WERI-Rb-1 (cell line): ENCODE results near the gene SRPK2.
"Not testable (repeated sequence)": the region's sequence is repeated elsewhere in the genome, so short reads cannot be mapped to it uniquely, and the experiment has no call there.

Experiments
- DNase-seq: peaks from one replicate; pipeline ENCODE4 v3.0.0-alpha.2; 2020
- H3K27ac ChIP-seq: fragments of 250-450 bp; sonication (Bioruptor Pico); 2 replicates; pipeline ENCODE4 v1.5.1; 2020; ENCODE audit warnings: mild to moderate bottlenecking, moderate library complexity
- H3K27me3 ChIP-seq: fragments of 250-450 bp; sonication (Bioruptor Pico); 2 replicates; pipeline ENCODE4 v1.5.1; 2021; ENCODE audit warnings: mild to moderate bottlenecking, low read depth, moderate library complexity; ENCODE audit not compliant: insufficient read depth, severe bottlenecking
- H3K36me3 ChIP-seq: fragments of 250-450 bp; sonication (Bioruptor Pico); 2 replicates; pipeline ENCODE4 v1.5.1; 2020; ENCODE audit warnings: mild to moderate bottlenecking, moderate library complexity
- H3K4me3 ChIP-seq: 2 replicates; pipeline ENCODE4 v1.5.1; 2011; ENCODE audit warnings: low read depth, mild to moderate bottlenecking, control low read depth, low read length
- H3K9me3 ChIP-seq: fragments of 250-450 bp; sonication (Bioruptor Pico); 2 replicates; pipeline ENCODE4 v1.5.1; 2021; ENCODE audit warnings: mild to moderate bottlenecking, moderate library complexity; ENCODE audit not compliant: severe bottlenecking
- TF ChIP-seq, protein P1 (sequence below): IDR thresholded peaks from 2 replicates; pipeline ENCODE4 v1.5.1; 2011; ENCODE audit warnings: low read depth, mild to moderate bottlenecking, control low read depth, inconsistent platforms, low read length

Gene SRPK2

DNA sequence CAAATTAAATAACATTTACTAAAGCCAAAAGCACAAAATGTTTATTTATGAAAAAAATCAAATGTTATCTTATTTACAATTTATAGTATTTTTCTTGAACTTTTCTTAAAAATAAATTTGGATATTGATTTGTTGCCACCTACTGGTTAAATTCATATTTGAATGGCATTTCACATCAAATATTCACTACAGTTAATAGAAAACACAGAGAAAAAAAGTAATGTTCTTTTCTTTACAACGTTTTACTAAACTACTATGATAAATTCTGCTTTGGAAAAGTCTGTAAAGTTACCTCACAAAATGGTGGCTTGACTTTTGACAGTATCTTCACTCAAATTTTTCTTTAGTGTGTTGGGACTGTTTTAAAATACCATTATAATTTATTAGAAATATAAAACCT lies 52.7 kb downstream of the SRPK2 start:
- no peaks in the 10 kb centered on the region for H3K36me3 ChIP-seq
- no peaks in the 10 kb centered on the region for H3K27me3 ChIP-seq
- H3K4me3 ChIP-seq, result no peak overlapping the region
- no peak for DNase-seq
- TF ChIP-seq, protein P1, sequence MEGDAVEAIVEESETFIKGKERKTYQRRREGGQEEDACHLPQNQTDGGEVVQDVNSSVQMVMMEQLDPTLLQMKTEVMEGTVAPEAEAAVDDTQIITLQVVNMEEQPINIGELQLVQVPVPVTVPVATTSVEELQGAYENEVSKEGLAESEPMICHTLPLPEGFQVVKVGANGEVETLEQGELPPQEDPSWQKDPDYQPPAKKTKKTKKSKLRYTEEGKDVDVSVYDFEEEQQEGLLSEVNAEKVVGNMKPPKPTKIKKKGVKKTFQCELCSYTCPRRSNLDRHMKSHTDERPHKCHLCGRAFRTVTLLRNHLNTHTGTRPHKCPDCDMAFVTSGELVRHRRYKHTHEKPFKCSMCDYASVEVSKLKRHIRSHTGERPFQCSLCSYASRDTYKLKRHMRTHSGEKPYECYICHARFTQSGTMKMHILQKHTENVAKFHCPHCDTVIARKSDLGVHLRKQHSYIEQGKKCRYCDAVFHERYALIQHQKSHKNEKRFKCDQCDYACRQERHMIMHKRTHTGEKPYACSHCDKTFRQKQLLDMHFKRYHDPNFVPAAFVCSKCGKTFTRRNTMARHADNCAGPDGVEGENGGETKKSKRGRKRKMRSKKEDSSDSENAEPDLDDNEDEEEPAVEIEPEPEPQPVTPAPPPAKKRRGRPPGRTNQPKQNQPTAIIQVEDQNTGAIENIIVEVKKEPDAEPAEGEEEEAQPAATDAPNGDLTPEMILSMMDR, result no peak
- no peak overlapping the region for H3K27ac ChIP-seq
- no peaks in the 10 kb centered on the region for H3K9me3 ChIP-seq

DNA sequence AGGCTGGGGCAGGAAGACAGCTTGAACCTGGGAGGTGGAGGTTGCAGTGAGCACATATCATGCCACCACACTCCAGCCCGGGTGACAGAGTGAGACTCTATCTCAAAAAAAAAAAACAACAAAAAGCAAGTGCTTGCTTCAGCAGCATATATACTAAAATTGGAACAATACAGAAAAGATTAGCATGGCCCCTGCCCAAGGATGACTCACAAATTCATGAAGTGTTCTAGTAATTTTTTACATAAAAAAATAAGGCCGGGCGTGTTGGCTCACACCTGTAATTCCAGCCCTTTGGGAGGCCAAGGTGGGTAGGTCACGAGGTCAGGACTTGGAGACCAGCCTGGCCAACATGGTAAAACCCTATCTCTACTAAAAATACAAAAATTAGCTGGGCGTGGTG lies 56.1 kb downstream of the SRPK2 start:
- H3K27ac ChIP-seq, DNase-seq, H3K4me3 ChIP-seq: not testable (repeated sequence)

DNA sequence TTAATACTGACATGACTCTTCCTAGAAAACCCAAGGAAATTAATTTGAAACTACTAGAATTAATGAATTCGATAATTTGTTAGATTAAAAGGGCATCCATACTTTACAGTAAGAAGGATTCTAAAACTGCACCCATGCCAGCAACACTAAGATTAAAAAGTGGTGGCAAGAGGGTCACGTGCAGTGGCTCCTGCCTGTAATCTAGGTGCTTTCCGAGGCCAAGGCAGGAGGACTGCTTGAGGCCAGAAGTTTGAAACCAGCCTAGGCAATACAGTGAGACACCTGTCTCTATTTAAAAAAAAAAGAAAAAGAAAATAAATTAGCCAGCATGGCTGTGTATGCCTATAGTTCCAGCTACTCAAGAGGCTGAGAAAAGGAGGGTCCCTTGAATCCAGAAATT lies 58.2 kb downstream of the SRPK2 start:
- no peak for DNase-seq
- H3K9me3 ChIP-seq, result no peaks in the 10 kb centered on the region
- TF ChIP-seq, protein P1, result no peak

More for the DNA sequence above, 56.1 kb downstream of the SRPK2 start:
- not testable (repeated sequence) for H3K9me3 ChIP-seq, H3K36me3 ChIP-seq, H3K27me3 ChIP-seq

DNA sequence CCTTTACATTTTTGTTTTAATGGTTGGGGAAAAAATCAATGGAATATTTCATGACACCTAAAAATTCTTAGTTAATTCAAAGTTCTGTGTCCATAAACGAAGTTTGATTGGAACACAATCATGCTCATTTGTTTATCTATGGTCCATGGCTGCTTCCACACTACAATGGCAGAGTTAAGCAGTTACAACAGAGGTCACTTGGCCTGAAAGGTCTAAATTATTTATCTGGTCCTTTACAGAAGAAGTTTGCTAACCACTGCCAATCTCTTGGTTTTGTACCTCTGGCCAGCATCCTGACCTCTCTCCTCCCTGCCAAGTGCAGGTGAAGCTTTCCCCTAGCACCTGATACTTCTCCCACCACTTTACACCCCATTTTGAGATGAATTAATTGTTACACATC lies 61.5 kb downstream of the SRPK2 start:
- TF ChIP-seq, protein P1, result no peak
- H3K27me3 ChIP-seq, result no peaks in the 10 kb centered on the region
- H3K4me3 ChIP-seq, result no peak overlapping the region
- no peak overlapping the region for H3K27ac ChIP-seq
- no peaks in the 10 kb centered on the region for H3K36me3 ChIP-seq
- no peak for DNase-seq
- H3K9me3 ChIP-seq, result no peaks in the 10 kb centered on the region

More for the DNA sequence above, 58.2 kb downstream of the SRPK2 start:
- no peak overlapping the region for H3K4me3 ChIP-seq
- no peaks in the 10 kb centered on the region for H3K36me3 ChIP-seq
- no peak overlapping the region for H3K27ac ChIP-seq
- no peaks in the 10 kb centered on the region for H3K27me3 ChIP-seq

DNA sequence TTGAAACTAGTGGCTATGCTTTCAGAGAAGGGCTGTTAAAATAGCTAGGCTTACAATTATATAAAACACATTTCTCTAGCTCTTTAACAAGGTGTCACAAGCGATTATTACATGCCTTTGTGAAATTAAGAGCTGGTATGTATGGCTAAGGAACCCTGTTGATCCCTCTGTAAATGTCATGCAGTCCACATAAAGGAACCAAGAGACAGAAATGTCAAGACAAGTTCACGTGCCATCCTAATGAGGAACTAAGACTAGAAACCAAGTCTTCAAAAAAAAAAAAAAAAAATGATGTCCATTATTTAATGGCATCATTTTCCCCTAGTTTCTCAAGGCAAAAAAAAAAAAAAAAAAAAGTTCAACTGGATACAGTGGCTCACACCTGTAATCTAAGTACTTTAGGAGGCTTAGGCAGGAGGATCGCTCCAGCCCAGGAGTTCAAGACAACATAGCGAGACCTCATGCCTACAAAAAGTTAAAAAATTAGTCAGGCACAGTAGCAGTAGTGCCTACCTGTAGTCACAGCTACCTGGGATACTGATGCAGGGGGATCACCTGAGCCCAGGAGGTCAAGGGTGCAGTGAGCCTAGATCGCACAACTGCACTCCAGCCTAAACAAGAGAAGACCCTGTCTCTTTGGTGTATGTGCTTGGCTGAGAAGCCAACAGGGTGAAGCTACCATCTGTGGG lies 63.4 kb downstream of the SRPK2 start:
- no peaks in the 10 kb centered on the region for H3K9me3 ChIP-seq
- DNase-seq, result no peak
- no peak overlapping the region for H3K4me3 ChIP-seq
- H3K36me3 ChIP-seq, result no peaks in the 10 kb centered on the region
- no peaks in the 10 kb centered on the region for H3K27me3 ChIP-seq
- H3K27ac ChIP-seq, result no peak overlapping the region
- TF ChIP-seq, protein P1, result no peak

DNA sequence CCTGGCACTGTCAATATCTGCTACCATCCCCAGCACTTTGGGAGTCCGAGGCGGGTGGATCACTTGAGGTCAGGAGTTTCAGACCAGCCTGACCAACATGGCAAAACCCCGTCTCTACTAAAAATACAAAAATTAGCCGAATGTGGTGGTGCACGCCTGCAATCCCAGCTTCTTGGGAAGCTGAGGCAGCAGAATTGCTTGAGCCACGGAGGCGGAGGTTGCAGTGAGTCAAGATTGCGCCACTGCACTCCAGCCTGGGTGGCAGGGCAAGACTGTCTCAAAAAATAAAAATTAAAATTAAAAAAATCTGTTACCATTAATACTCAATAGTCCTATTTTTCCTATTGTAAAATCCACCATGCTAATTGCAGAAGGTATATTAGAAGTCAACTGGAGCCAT lies 64.1 kb downstream of the SRPK2 start:
- not testable (repeated sequence) for H3K4me3 ChIP-seq, H3K27me3 ChIP-seq, H3K27ac ChIP-seq, H3K9me3 ChIP-seq, DNase-seq, H3K36me3 ChIP-seq

DNA sequence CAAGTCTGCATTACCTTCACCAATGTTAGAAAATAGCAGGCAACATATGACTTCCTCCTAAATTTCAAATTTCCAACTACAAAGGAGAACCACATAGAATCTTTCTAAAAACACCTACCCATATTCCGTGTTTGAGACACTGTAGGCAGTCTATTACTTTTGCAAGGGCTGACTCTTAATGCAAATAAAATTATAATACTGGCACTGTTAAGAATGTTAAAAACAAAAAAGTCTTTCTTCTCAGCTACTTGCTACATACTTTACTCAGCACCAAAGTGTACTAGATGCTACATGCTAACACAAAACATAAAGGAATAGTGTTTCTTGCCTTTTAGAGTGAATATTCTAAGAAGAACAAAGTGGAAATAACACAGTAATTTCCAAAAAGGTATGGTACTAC lies 65.4 kb downstream of the SRPK2 start:
- Histone ChIP-seq H3K27me3 (no peaks in the 10 kb centered on the region), H3K4me3 (no peak overlapping the region), H3K27ac (no peak overlapping the region), H3K9me3 (no peaks in the 10 kb centered on the region), H3K36me3 (no peaks in the 10 kb centered on the region)
- no peak for DNase-seq
- TF ChIP-seq, protein P1, result no peak
